MCF 10A (cell line): Measurements from ENCODE around the gene PARD6A. TPM values are rescaled to one million over a fixed set of nuclear protein-coding genes. Genes with fewer than 3 reads are reported as not detected.

Experiments
- BruUV-seq: library from RNA; stranded (reverse); fragments of 400-500 nt; replicated peaks from 2 replicates; lab custom pipeline; 2021; lab: Mats Ljungman, UMichigan
- CTCF ChIA-PET: fragments of 300-600 bp; sonication (Branson Sonifier 250); formaldehyde crosslinking; extraction: SDS; loops from one replicate; lab custom pipeline; 2021; ENCODE audit warnings: antibody characterized with exemption, inconsistent platforms; lab: Yijun Ruan, JAX
- POLR2A ChIA-PET: fragments of 300-600, 350-650 bp; sonication (Branson Sonifier 250); formaldehyde crosslinking; extraction: SDS; loops from one replicate; lab custom pipeline; 2020; ENCODE audit warnings: antibody characterized with exemption, inconsistent platforms; lab: Yijun Ruan, JAX
- DNase-seq: peaks from one replicate; pipeline ENCODE4 v3.0.0-alpha.2; 2018; ENCODE audit not compliant: unreplicated experiment
- H3K27ac Mint-ChIP-seq: one replicate; pipeline ENCODE4 v1.8.0; 2022; ENCODE audit warnings: mild to moderate bottlenecking, low read depth, mixed read lengths; ENCODE audit not compliant: unreplicated experiment
- H3K27me3 Mint-ChIP-seq: one replicate; pipeline ENCODE4 v1.8.0; 2022; ENCODE audit warnings: mixed read lengths; ENCODE audit not compliant: insufficient read depth, unreplicated experiment
- H3K36me3 Mint-ChIP-seq: one replicate; pipeline ENCODE4 v1.8.0; 2022; ENCODE audit warnings: mild to moderate bottlenecking, moderate library complexity, mixed read lengths; ENCODE audit not compliant: insufficient read depth, unreplicated experiment
- H3K4me1 Mint-ChIP-seq: one replicate; pipeline ENCODE4 v1.8.0; 2022; ENCODE audit warnings: mixed read lengths; ENCODE audit not compliant: insufficient read depth, unreplicated experiment
- H3K4me3 Mint-ChIP-seq: one replicate; pipeline ENCODE4 v1.8.0; 2022; ENCODE audit warnings: mild to moderate bottlenecking, moderate library complexity, mixed read lengths; ENCODE audit not compliant: unreplicated experiment
- H3K9me3 Mint-ChIP-seq: one replicate; pipeline ENCODE4 v1.8.0; 2022; ENCODE audit warnings: mixed read lengths; ENCODE audit not compliant: unreplicated experiment
- intact Hi-C: fragments of 100-400 bp; cut with micrococcal nuclease; formaldehyde crosslinking; loops from 2 replicates; pipeline ENCODE4 v1.14.1; 2022
- total RNA-seq: library from RNA; stranded (reverse); gene quantifications from 2 replicates; pipeline ENCODE4 v1.2.3, GENCODE V29; 2022
- TF ChIP-seq, protein P1 (sequence below): fragments of 200-600 bp; IDR thresholded peaks from one replicate; pipeline ENCODE4 v1.8.0; 2022; ENCODE audit warnings: antibody characterized with exemption, mild to moderate bottlenecking; ENCODE audit not compliant: unreplicated experiment

The PARD6A gene
- total RNA-seq, 1 experiment from 2014 or later: 4.5 TPM

DNA sequence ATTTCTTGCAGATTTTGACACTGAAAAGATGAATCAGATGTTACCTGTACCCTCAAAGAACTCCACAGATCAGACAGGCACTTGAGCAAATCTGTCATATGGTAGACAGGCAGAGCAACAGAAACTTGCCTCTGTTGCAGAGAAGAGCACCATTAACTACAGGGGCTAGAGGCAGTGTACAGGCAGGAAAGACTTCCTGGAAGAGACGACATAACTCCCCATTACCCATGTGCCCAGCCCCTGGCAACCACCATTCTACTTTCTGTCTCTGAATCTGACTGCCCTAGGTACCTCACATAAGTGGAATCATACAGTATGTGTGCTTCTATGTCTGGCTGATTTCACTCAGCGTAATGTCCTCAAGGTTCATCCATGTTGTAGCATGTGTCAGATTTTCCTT is 42.9 kb downstream of the PARD6A start:
- intact Hi-C loops: no loop called here
- no peak overlapping the region for H3K4me3 Mint-ChIP-seq
- no peaks in the 10 kb centered on the region for H3K27me3 Mint-ChIP-seq
- CTCF ChIA-PET: no interaction called here
- TF ChIP-seq, protein P1, sequence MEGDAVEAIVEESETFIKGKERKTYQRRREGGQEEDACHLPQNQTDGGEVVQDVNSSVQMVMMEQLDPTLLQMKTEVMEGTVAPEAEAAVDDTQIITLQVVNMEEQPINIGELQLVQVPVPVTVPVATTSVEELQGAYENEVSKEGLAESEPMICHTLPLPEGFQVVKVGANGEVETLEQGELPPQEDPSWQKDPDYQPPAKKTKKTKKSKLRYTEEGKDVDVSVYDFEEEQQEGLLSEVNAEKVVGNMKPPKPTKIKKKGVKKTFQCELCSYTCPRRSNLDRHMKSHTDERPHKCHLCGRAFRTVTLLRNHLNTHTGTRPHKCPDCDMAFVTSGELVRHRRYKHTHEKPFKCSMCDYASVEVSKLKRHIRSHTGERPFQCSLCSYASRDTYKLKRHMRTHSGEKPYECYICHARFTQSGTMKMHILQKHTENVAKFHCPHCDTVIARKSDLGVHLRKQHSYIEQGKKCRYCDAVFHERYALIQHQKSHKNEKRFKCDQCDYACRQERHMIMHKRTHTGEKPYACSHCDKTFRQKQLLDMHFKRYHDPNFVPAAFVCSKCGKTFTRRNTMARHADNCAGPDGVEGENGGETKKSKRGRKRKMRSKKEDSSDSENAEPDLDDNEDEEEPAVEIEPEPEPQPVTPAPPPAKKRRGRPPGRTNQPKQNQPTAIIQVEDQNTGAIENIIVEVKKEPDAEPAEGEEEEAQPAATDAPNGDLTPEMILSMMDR: no peak
- POLR2A ChIA-PET: no interaction called here
- no TSS peak for BruUV-seq
- DNase-seq: no peak
- no peaks in the 10 kb centered on the region for H3K9me3 Mint-ChIP-seq
- H3K4me1 Mint-ChIP-seq: peaks cover 9% of the 10 kb centered on the region
- no peak overlapping the region for H3K27ac Mint-ChIP-seq
- H3K36me3 Mint-ChIP-seq: peaks cover 6% of the 10 kb centered on the region

DNA sequence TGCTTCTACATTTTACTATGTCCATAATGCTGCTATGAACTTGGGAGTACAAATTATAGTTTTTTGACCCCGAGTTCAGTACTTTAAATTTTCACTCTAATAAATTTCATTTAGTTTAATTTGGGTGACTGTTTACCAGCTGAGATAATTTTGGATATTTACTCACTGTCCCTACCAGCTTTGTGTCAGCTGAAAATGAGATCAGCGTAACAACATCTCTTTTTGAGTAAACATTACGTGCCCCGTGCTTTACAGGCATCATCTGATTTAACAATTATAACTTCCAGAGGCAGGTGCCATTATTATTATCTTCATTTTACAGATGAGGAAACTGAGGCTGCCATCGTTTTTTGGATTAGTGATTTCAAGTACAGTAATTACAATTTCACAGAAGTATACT is 43.4 kb downstream of the PARD6A start:
- Mint-ChIP-seq H3K4me1 (peaks cover 12% of the 10 kb centered on the region), H3K36me3 (peaks cover 6% of the 10 kb centered on the region), H3K9me3 (no peaks in the 10 kb centered on the region), H3K27me3 (no peaks in the 10 kb centered on the region), H3K4me3 (no peak overlapping the region), H3K27ac (no peak overlapping the region)
- CTCF ChIA-PET: no interaction called here
- intact Hi-C loops: no loop called here
- TF ChIP-seq, protein P1: no peak
- POLR2A ChIA-PET: interaction anchor here (1.1 to 1.3 kb wide), 2 partner anchors 13 to 44 kb away, joined by 3 read pairs; partner anchors contain the start of gene ACD
- no TSS peak for BruUV-seq
- DNase-seq: no peak

GRCh38 chr16:67707210-67707609 is 46.5 kb downstream of the PARD6A start:
- no TSS peak for BruUV-seq
- Mint-ChIP-seq H3K27ac (no peak overlapping the region), H3K9me3 (no peaks in the 10 kb centered on the region), H3K36me3 (no peaks in the 10 kb centered on the region), H3K4me3 (no peak overlapping the region), H3K27me3 (no peaks in the 10 kb centered on the region), H3K4me1 (peaks cover 25% of the 10 kb centered on the region)
- intact Hi-C loops: no loop called here
- POLR2A ChIA-PET: interaction anchor here (1.3 kb wide), 1 partner anchor 12 kb away, joined by 6 read pairs; the partner anchor contains the start of gene GFOD2
- CTCF ChIA-PET: interaction anchor here (0.7 kb wide), 1 partner anchor 92 kb away, joined by 5 read pairs; no protein-coding TSS in a partner anchor
- TF ChIP-seq, protein P1: no peak
- DNase-seq: no peak

DNA sequence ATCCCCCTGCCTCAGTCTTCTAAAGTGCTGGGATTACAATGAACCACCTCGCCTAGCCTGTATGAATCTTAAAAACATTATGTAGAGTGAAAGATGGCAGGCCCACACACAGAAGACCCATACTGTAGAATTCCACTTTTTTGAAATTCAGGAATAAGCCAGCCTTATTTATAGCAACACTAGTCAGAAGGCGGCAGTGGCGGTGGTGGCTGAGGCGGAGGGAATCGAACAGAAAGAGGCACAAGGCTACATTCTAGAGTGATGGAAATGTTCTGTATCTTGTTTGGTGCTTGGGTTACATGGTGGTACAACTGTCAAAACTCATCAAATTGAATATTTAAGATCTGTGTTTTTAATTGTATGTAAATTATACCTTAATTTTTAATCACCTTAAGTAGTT is 47.0 kb downstream of the PARD6A start:
- ChIA-PET CTCF (interaction anchor here (1.1 kb wide), 1 partner anchor 40 kb away, joined by 3 read pairs; no protein-coding TSS in a partner anchor), POLR2A (interaction anchor here (0.6 kb wide), 1 partner anchor 56 kb away, joined by 3 read pairs; no protein-coding TSS in a partner anchor)
- Mint-ChIP-seq H3K4me3 (no peak overlapping the region), H3K9me3 (no peaks in the 10 kb centered on the region), H3K4me1 (peaks cover 25% of the 10 kb centered on the region), H3K27ac (no peak overlapping the region), H3K27me3 (no peaks in the 10 kb centered on the region), H3K36me3 (no peaks in the 10 kb centered on the region)
- BruUV-seq: no TSS peak
- TF ChIP-seq, protein P1: no peak
- DNase-seq: no peak
- intact Hi-C loops: no loop called here
